Measurements from ENCODE around the gene SLC22A4. TPM values are rescaled to one million over a fixed set of nuclear protein-coding genes. Genes with fewer than 3 reads are reported as not detected.

SLC22A4 gene
- polyA plus RNA-seq, 1 donor from 2014 or later, result 2.0 TPM

DNA sequence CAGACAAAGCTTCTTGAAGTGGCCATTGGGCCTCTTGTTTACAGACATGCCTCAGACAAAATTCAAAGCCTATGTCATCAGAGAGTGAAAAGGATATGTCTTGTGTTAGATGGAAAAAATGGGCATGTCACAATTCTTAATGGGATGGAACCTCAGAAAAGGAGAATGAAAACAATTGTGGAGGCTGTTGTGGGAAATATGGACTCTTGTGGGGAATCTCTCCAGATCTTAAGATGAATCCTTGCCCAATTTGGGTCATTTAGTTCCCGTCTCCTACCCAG lies 94.8 kb downstream of the SLC22A4 start:
- H2AFZ ChIP-seq (ENCODE audit: low read depth, low read length), result no peak overlapping the region
- no peak overlapping the region for H3K27ac ChIP-seq (ENCODE audit: low read length)
- H3K9me3 ChIP-seq (ENCODE audit: low read length), result no peaks in the 10 kb centered on the region
- no peaks in the 10 kb centered on the region for H3K9me2 ChIP-seq (ENCODE audit: insufficient read depth, low read length)
- H3F3A ChIP-seq (ENCODE audit: insufficient read depth, low read length, poor library complexity, severe bottlenecking), result no peaks in the 10 kb centered on the region
- no peak overlapping the region for H3K4me3 ChIP-seq (ENCODE audit: low read length)
- no peak for TF ChIP-seq EZH2 (IDR thresholded peaks at IDR 0.05; ENCODE audit: borderline replicate concordance, insufficient read depth, low read length, poor library complexity, severe bottlenecking)
- no peak for TF ChIP-seq POLR2AphosphoS5 (IDR thresholded peaks at IDR 0.05)
- TF ChIP-seq TAF1 (IDR thresholded peaks at IDR 0.05; ENCODE audit: low read depth), result no peak
- TF ChIP-seq, protein P1, sequence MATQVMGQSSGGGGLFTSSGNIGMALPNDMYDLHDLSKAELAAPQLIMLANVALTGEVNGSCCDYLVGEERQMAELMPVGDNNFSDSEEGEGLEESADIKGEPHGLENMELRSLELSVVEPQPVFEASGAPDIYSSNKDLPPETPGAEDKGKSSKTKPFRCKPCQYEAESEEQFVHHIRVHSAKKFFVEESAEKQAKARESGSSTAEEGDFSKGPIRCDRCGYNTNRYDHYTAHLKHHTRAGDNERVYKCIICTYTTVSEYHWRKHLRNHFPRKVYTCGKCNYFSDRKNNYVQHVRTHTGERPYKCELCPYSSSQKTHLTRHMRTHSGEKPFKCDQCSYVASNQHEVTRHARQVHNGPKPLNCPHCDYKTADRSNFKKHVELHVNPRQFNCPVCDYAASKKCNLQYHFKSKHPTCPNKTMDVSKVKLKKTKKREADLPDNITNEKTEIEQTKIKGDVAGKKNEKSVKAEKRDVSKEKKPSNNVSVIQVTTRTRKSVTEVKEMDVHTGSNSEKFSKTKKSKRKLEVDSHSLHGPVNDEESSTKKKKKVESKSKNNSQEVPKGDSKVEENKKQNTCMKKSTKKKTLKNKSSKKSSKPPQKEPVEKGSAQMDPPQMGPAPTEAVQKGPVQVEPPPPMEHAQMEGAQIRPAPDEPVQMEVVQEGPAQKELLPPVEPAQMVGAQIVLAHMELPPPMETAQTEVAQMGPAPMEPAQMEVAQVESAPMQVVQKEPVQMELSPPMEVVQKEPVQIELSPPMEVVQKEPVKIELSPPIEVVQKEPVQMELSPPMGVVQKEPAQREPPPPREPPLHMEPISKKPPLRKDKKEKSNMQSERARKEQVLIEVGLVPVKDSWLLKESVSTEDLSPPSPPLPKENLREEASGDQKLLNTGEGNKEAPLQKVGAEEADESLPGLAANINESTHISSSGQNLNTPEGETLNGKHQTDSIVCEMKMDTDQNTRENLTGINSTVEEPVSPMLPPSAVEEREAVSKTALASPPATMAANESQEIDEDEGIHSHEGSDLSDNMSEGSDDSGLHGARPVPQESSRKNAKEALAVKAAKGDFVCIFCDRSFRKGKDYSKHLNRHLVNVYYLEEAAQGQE (IDR thresholded peaks at IDR 0.05; ENCODE audit: borderline replicate concordance), result no peak
- no peak for TF ChIP-seq SMC3 (conservative IDR thresholded peaks at IDR 0.05; ENCODE audit: poor library complexity)
- TF ChIP-seq, protein P2, sequence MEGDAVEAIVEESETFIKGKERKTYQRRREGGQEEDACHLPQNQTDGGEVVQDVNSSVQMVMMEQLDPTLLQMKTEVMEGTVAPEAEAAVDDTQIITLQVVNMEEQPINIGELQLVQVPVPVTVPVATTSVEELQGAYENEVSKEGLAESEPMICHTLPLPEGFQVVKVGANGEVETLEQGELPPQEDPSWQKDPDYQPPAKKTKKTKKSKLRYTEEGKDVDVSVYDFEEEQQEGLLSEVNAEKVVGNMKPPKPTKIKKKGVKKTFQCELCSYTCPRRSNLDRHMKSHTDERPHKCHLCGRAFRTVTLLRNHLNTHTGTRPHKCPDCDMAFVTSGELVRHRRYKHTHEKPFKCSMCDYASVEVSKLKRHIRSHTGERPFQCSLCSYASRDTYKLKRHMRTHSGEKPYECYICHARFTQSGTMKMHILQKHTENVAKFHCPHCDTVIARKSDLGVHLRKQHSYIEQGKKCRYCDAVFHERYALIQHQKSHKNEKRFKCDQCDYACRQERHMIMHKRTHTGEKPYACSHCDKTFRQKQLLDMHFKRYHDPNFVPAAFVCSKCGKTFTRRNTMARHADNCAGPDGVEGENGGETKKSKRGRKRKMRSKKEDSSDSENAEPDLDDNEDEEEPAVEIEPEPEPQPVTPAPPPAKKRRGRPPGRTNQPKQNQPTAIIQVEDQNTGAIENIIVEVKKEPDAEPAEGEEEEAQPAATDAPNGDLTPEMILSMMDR (IDR thresholded peaks at IDR 0.05; ENCODE audit: poor library complexity, severe bottlenecking), result no peak
- no peak for TF ChIP-seq RAD21 (conservative IDR thresholded peaks at IDR 0.05)
- no peak for TF ChIP-seq EP300 (conservative IDR thresholded peaks at IDR 0.05; ENCODE audit: poor library complexity, severe bottlenecking)
- TF ChIP-seq MXI1 (conservative IDR thresholded peaks at IDR 0.05; ENCODE audit: poor library complexity, severe bottlenecking), result no peak
- H3K79me2 ChIP-seq (replicated peaks; ENCODE audit: insufficient read depth, low read length), result no peaks in the 10 kb centered on the region
- H3K27me3 ChIP-seq (ENCODE audit: insufficient read depth, low read depth, low read length), result no peaks in the 10 kb centered on the region
- H3K4me2 ChIP-seq (ENCODE audit: low read length), result no peak overlapping the region
- no peak overlapping the region for H3K9ac ChIP-seq (ENCODE audit: low read length)
- no peaks in the 10 kb centered on the region for H3K36me3 ChIP-seq (ENCODE audit: insufficient read depth, low read length)
- no peaks in the 10 kb centered on the region for H4K20me1 ChIP-seq (ENCODE audit: insufficient read depth)

DNA sequence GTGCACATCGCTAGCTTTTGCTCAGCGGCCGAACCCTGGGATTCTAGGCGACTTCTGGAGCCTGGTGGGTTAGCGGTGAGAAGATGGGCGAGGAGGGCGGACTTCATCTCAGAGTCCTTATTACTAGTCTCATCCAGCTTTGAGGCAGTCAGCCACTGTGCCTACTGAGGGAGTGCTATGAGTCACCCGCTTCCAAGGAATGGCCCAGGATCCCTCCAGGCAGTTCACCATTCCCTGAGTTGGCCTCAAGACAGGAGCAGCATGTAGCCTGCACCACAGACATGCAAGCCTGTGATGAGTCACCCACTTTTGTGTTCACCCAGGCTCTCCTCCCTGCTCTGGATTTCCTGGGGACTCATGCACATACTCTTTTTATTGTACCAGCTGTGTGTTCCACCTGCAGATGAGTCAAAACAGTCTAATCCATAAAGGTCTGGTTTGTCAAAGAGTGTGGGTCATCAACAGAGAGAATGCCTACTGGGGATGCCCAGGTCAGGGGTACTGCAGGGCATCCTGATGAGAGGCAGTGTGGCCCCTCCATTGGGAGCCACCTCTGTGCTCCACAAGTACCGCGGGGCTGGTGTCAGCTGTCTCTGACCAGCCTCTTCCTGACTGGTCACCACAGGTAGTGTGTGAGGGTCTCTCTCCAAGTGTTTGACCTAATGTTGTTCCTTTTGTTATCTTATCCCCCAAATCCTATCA lies 95.5 kb downstream of the SLC22A4 start:
- H3K27me3 ChIP-seq (ENCODE audit: insufficient read depth, low read depth, low read length), result no peaks in the 10 kb centered on the region
- H3K36me3 ChIP-seq (ENCODE audit: insufficient read depth, low read length), result no peaks in the 10 kb centered on the region
- no peaks in the 10 kb centered on the region for H3K9me2 ChIP-seq (ENCODE audit: insufficient read depth, low read length)
- H3K79me2 ChIP-seq (replicated peaks; ENCODE audit: insufficient read depth, low read length), result no peaks in the 10 kb centered on the region
- no peak overlapping the region for H3K4me2 ChIP-seq (ENCODE audit: low read length)
- no peaks in the 10 kb centered on the region for H3F3A ChIP-seq (ENCODE audit: insufficient read depth, low read length, poor library complexity, severe bottlenecking)
- no peaks in the 10 kb centered on the region for H3K9me3 ChIP-seq (ENCODE audit: low read length)
- H3K9ac ChIP-seq (ENCODE audit: low read length), result no peak overlapping the region
- no peaks in the 10 kb centered on the region for H4K20me1 ChIP-seq (ENCODE audit: insufficient read depth)
- no peak overlapping the region for H2AFZ ChIP-seq (ENCODE audit: low read depth, low read length)
- no peak overlapping the region for H3K27ac ChIP-seq (ENCODE audit: low read length)
- TF ChIP-seq RAD21 (conservative IDR thresholded peaks at IDR 0.05) (no peak), SMC3 (conservative IDR thresholded peaks at IDR 0.05; ENCODE audit: poor library complexity) (no peak), MXI1 (conservative IDR thresholded peaks at IDR 0.05; ENCODE audit: poor library complexity, severe bottlenecking) (no peak)
- TF ChIP-seq, protein P2 (IDR thresholded peaks at IDR 0.05; ENCODE audit: poor library complexity, severe bottlenecking), result no peak
- TF ChIP-seq, protein P1 (IDR thresholded peaks at IDR 0.05; ENCODE audit: borderline replicate concordance), result no peak
- H3K4me3 ChIP-seq (ENCODE audit: low read length), result no peak overlapping the region
